ENCODE results near the gene WBP1L.

DNA sequence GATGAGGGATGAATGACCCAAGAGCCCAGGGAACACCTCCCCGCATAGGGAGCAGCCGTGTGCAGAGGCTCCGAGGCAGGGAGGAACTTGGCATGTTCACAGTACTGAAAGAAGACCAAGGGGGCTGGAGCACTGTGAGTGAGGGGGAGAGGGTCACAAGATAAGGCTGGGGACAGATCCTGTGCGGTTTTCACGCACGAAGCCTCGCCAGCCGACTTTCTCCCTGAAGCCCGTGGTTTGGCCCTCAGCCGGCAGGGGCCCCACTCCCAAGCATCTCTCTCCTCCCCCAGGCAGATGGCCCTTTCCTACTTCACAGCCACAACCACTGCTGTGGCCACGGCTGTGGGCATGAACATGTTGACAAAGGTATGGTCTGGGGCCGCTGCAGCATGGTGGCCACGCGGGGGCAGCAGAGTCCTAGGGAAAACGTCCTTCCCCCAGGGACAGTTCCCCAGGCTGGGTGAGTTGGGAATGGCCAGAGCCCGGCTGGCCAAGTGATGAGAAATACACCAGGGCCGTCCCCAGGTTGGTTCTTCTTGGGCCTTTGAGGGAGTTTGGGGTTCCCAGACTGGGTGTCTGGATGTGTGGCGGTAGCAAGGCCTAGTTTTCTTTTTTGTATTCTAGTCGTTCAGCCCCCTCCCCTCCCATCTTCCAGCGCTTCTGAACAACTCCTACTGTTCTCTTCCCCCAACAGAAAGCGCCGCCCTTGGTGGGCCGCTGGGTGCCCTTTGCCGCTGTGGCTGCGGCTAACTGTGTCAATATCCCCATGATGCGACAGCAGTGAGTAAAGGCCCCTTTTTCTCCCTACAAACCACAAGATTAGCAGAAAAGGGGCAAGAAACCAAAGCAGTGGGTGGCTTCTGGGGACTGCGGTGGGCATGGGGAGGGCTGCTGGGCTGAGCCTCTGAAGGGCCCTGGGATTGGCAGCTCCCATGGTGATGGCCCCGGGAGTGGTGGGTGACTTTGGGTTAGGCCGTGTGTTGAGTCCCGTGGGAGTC, 14.4 kb upstream of the WBP1L start:
- no peak for TF ChIP-seq TMF1 (CRISPR knock-in tag; IDR thresholded peaks at IDR 0.05; ENCODE audit: low read depth)
- no peak for TF ChIP-seq ZFP36L2 (CRISPR knock-in tag; IDR thresholded peaks at IDR 0.05)
- no peak for TF ChIP-seq ZNF282 (IDR thresholded peaks at IDR 0.05; ENCODE audit: partially characterized antibody)
- TF ChIP-seq, protein P1, sequence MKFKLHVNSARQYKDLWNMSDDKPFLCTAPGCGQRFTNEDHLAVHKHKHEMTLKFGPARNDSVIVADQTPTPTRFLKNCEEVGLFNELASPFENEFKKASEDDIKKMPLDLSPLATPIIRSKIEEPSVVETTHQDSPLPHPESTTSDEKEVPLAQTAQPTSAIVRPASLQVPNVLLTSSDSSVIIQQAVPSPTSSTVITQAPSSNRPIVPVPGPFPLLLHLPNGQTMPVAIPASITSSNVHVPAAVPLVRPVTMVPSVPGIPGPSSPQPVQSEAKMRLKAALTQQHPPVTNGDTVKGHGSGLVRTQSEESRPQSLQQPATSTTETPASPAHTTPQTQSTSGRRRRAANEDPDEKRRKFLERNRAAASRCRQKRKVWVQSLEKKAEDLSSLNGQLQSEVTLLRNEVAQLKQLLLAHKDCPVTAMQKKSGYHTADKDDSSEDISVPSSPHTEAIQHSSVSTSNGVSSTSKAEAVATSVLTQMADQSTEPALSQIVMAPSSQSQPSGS (CRISPR knock-in tag; IDR thresholded peaks at IDR 0.05): 0 out of 2 replicates have a peak, but pooled peaks have one; percentile 47
- TF ChIP-seq, protein P2, sequence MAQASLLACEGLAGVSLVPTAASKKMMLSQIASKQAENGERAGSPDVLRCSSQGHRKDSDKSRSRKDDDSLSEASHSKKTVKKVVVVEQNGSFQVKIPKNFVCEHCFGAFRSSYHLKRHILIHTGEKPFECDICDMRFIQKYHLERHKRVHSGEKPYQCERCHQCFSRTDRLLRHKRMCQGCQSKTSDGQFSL (CRISPR knock-in tag; IDR thresholded peaks at IDR 0.05): no peak
- TF ChIP-seq ZNF790 (CRISPR knock-in tag; IDR thresholded peaks at IDR 0.05; ENCODE audit: borderline replicate concordance): no peak
- no peak for TF ChIP-seq POLR2A (IDR thresholded peaks at IDR 0.05; ENCODE audit: insufficient read depth in 1 of 2, low read depth in 2 of 2, low read length in 2 of 2)
- no peak for TF ChIP-seq EHMT2 (IDR thresholded peaks at IDR 0.05; ENCODE audit: borderline replicate concordance, low read depth, low read length)
- TF ChIP-seq, protein P3, sequence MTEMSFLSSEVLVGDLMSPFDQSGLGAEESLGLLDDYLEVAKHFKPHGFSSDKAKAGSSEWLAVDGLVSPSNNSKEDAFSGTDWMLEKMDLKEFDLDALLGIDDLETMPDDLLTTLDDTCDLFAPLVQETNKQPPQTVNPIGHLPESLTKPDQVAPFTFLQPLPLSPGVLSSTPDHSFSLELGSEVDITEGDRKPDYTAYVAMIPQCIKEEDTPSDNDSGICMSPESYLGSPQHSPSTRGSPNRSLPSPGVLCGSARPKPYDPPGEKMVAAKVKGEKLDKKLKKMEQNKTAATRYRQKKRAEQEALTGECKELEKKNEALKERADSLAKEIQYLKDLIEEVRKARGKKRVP (CRISPR knock-in tag; IDR thresholded peaks at IDR 0.05): no peak
